Activated naive CD8-positive, alpha-beta T cell treated with anti-CD3 and anti-CD28 coated beads, Interleukin-2, amount 50 U/mL, for 24 hours (primary cell): ENCODE results near the gene NCAM1.
"Not testable (repeated sequence)": the region's sequence is repeated elsewhere in the genome, so short reads cannot be mapped to it uniquely, and the experiment has no call there.

Experiments
- ATAC-seq: fragments of 150-1000 bp; cut with Tn5 transposase; one replicate; pipeline ENCODE4 v1.10.0; 2021
- DNase-seq: peaks from one replicate; pipeline ENCODE4 v3.0.0; 2021
- H3K27ac Mint-ChIP-seq: one replicate; pipeline ENCODE4 v1.8.0; 2021; ENCODE audit warnings: mild to moderate bottlenecking, mixed read lengths
- H3K27me3 Mint-ChIP-seq: one replicate; pipeline ENCODE4 v1.8.0; 2021; ENCODE audit warnings: mixed read lengths
- H3K36me3 Mint-ChIP-seq: one replicate; pipeline ENCODE4 v1.8.0; 2021; ENCODE audit warnings: low read depth, mixed read lengths
- H3K4me1 Mint-ChIP-seq: one replicate; pipeline ENCODE4 v1.8.0; 2021; ENCODE audit warnings: mixed read lengths
- H3K4me3 Mint-ChIP-seq: one replicate; pipeline ENCODE4 v1.8.0; 2021; ENCODE audit warnings: mild to moderate bottlenecking, moderate library complexity, mixed read lengths
- H3K9me3 Mint-ChIP-seq: one replicate; pipeline ENCODE4 v1.8.0; 2021; ENCODE audit warnings: mixed read lengths

Gene NCAM1

GRCh38 chr11:113023228-113023627, 62.0 kb downstream of the NCAM1 start:
- Mint-ChIP-seq H3K27me3 (peaks cover 7% of the 10 kb centered on the region), H3K4me1 (no peaks in the 10 kb centered on the region), H3K9me3 (no peaks in the 10 kb centered on the region), H3K4me3 (no peak overlapping the region), H3K36me3 (no peaks in the 10 kb centered on the region), H3K27ac (no peak overlapping the region)
- ATAC-seq (no peak), DNase-seq (no peak)

- ATAC-seq (no peak), DNase-seq (no peak)
- Mint-ChIP-seq H3K4me1 (no peaks in the 10 kb centered on the region), H3K36me3 (no peaks in the 10 kb centered on the region), H3K27ac (no peak overlapping the region), H3K9me3 (no peaks in the 10 kb centered on the region), H3K4me3 (no peak overlapping the region), H3K27me3 (peaks cover 7% of the 10 kb centered on the region)
Observed at GRCh38 chr11:113023986-113024385, 62.8 kb downstream of the NCAM1 start.

- no peak overlapping the region for H3K27ac Mint-ChIP-seq
- no peaks in the 10 kb centered on the region for H3K4me1 Mint-ChIP-seq
- ATAC-seq (no peak), DNase-seq (no peak)
- peaks cover 7% of the 10 kb centered on the region for H3K27me3 Mint-ChIP-seq
- no peak overlapping the region for H3K4me3 Mint-ChIP-seq
- no peaks in the 10 kb centered on the region for H3K36me3 Mint-ChIP-seq
- H3K9me3 Mint-ChIP-seq: no peaks in the 10 kb centered on the region
Observed at GRCh38 chr11:113026778-113027177, 65.6 kb downstream of the NCAM1 start.

- Mint-ChIP-seq H3K36me3 (no peaks in the 10 kb centered on the region), H3K4me3 (no peak overlapping the region), H3K27ac (no peak overlapping the region), H3K27me3 (no peaks in the 10 kb centered on the region), H3K9me3 (peaks cover 9% of the 10 kb centered on the region), H3K4me1 (no peaks in the 10 kb centered on the region)
- ATAC-seq (no peak), DNase-seq (no peak)
Observed at GRCh38 chr11:113034576-113034975, 73.4 kb downstream of the NCAM1 start.

GRCh38 chr11:113035708-113036107, 74.5 kb downstream of the NCAM1 start:
- ATAC-seq (no peak), DNase-seq (no peak)
- Mint-ChIP-seq H3K27ac (no peak overlapping the region), H3K9me3 (peaks cover 9% of the 10 kb centered on the region), H3K27me3 (no peaks in the 10 kb centered on the region), H3K4me3 (no peak overlapping the region), H3K36me3 (no peaks in the 10 kb centered on the region), H3K4me1 (no peaks in the 10 kb centered on the region)

GRCh38 chr11:113043698-113044097, 82.5 kb downstream of the NCAM1 start:
- no peaks in the 10 kb centered on the region for H3K36me3 Mint-ChIP-seq
- no peak for DNase-seq
- no peaks in the 10 kb centered on the region for H3K4me1 Mint-ChIP-seq
- no peaks in the 10 kb centered on the region for H3K9me3 Mint-ChIP-seq
- no peak overlapping the region for H3K4me3 Mint-ChIP-seq
- peaks cover 11% of the 10 kb centered on the region for H3K27me3 Mint-ChIP-seq
- no peak overlapping the region for H3K27ac Mint-ChIP-seq
- no peak for ATAC-seq

- Mint-ChIP-seq H3K4me3 (no peak overlapping the region), H3K36me3 (no peaks in the 10 kb centered on the region), H3K27ac (no peak overlapping the region), H3K4me1 (no peaks in the 10 kb centered on the region), H3K9me3 (no peaks in the 10 kb centered on the region), H3K27me3 (peaks cover 11% of the 10 kb centered on the region)
- ATAC-seq: no peak
- no peak for DNase-seq
Observed at GRCh38 chr11:113045146-113045545, 83.9 kb downstream of the NCAM1 start.

GRCh38 chr11:113046866-113047265, 85.6 kb downstream of the NCAM1 start:
- Mint-ChIP-seq H3K9me3 (no peaks in the 10 kb centered on the region), H3K27me3 (peaks cover 11% of the 10 kb centered on the region), H3K4me3 (no peak overlapping the region), H3K4me1 (no peaks in the 10 kb centered on the region), H3K27ac (no peak overlapping the region), H3K36me3 (no peaks in the 10 kb centered on the region)
- ATAC-seq (no peak), DNase-seq (no peak)

- Mint-ChIP-seq H3K9me3 (no peaks in the 10 kb centered on the region), H3K27ac (no peak overlapping the region), H3K4me1 (no peaks in the 10 kb centered on the region), H3K4me3 (no peak overlapping the region), H3K27me3 (no peaks in the 10 kb centered on the region), H3K36me3 (no peaks in the 10 kb centered on the region)
- DNase-seq (no peak), ATAC-seq (no peak)
Observed at GRCh38 chr11:113048820-113049768, 87.9 kb downstream of the NCAM1 start.

- not testable (repeated sequence) for H3K27ac Mint-ChIP-seq, DNase-seq, ATAC-seq, H3K4me3 Mint-ChIP-seq, H3K9me3 Mint-ChIP-seq, H3K4me1 Mint-ChIP-seq, H3K27me3 Mint-ChIP-seq, H3K36me3 Mint-ChIP-seq
Observed at GRCh38 chr11:113053042-113053441, 91.8 kb downstream of the NCAM1 start.

- no peak for DNase-seq
- ATAC-seq: no peak
- no peak overlapping the region for H3K4me3 Mint-ChIP-seq
- no peaks in the 10 kb centered on the region for H3K9me3 Mint-ChIP-seq
- H3K4me1 Mint-ChIP-seq: no peaks in the 10 kb centered on the region
- H3K27me3 Mint-ChIP-seq: no peaks in the 10 kb centered on the region
- H3K36me3 Mint-ChIP-seq: no peaks in the 10 kb centered on the region
- no peak overlapping the region for H3K27ac Mint-ChIP-seq
Observed at GRCh38 chr11:113057038-113057437, 95.8 kb downstream of the NCAM1 start.

GRCh38 chr11:113059548-113059947, 98.3 kb downstream of the NCAM1 start:
- Mint-ChIP-seq H3K4me1 (no peaks in the 10 kb centered on the region), H3K27ac (no peak overlapping the region)

GRCh38 chr11:113065330-113065729, 104.1 kb downstream of the NCAM1 start:
- Mint-ChIP-seq H3K4me3 (no peak overlapping the region), H3K27ac (no peak overlapping the region), H3K36me3 (no peaks in the 10 kb centered on the region), H3K9me3 (no peaks in the 10 kb centered on the region), H3K27me3 (no peaks in the 10 kb centered on the region), H3K4me1 (no peaks in the 10 kb centered on the region)
- no peak for ATAC-seq
- DNase-seq: no peak

More at GRCh38 chr11:113059548-113059947, 98.3 kb downstream of the NCAM1 start:
- no peaks in the 10 kb centered on the region for H3K27me3 Mint-ChIP-seq
- H3K36me3 Mint-ChIP-seq: no peaks in the 10 kb centered on the region
- no peaks in the 10 kb centered on the region for H3K9me3 Mint-ChIP-seq
- no peak overlapping the region for H3K4me3 Mint-ChIP-seq
- no peak for DNase-seq
- ATAC-seq: no peak

GRCh38 chr11:113072237-113072858, 111.1 kb downstream of the NCAM1 start:
- no peak for ATAC-seq
- Mint-ChIP-seq H3K4me3 (no peak overlapping the region), H3K4me1 (no peaks in the 10 kb centered on the region), H3K9me3 (no peaks in the 10 kb centered on the region), H3K36me3 (no peaks in the 10 kb centered on the region), H3K27ac (no peak overlapping the region), H3K27me3 (peaks cover 2% of the 10 kb centered on the region)
- no peak for DNase-seq

GRCh38 chr11:113073290-113073953, 112.2 kb downstream of the NCAM1 start:
- Mint-ChIP-seq H3K27ac (no peak overlapping the region), H3K4me1 (no peaks in the 10 kb centered on the region), H3K27me3 (peaks cover 2% of the 10 kb centered on the region), H3K36me3 (no peaks in the 10 kb centered on the region), H3K9me3 (no peaks in the 10 kb centered on the region), H3K4me3 (no peak overlapping the region)
- no peak for DNase-seq
- no peak for ATAC-seq
